Measurements from ENCODE around the gene PPP1R37. TPM values are rescaled to one million over a fixed set of nuclear protein-coding genes. Genes with fewer than 3 reads are reported as not detected.
"Not testable (repeated sequence)": the region's sequence is repeated elsewhere in the genome, so short reads cannot be mapped to it uniquely, and the experiment has no call there.

PPP1R37 gene
- total RNA-seq, 2 experiments from 2014 or later, result 18.7 to 30.0 TPM

GRCh38 chr19:45101806-45102205 is 8.8 kb downstream of the PPP1R37 start:
- no peak for DNase-seq
- no peak overlapping the region for H3K27ac Mint-ChIP-seq
- H3K36me3 Mint-ChIP-seq, result no peaks in the 10 kb centered on the region
- peaks cover 54% of the 10 kb centered on the region for H3K4me1 Mint-ChIP-seq
- no peak for ATAC-seq
- no peaks in the 10 kb centered on the region for H3K9me3 Mint-ChIP-seq (ENCODE audit: low read depth)
- CTCF ChIA-PET, result interaction anchor here (2.1 to 3.1 kb wide), 3 partner anchors 16 to 85 kb away, joined by 5 to 12 read pairs (median 11); no protein-coding TSS in a partner anchor
- H3K27me3 Mint-ChIP-seq, result no peaks in the 10 kb centered on the region
- no peak overlapping the region for H3K4me3 Mint-ChIP-seq

GRCh38 chr19:45102481-45102880 is 9.5 kb downstream of the PPP1R37 start:
- no peak overlapping the region for H3K4me3 Mint-ChIP-seq

GRCh38 chr19:45103156-45103507 is 10.2 kb downstream of the PPP1R37 start:
- CTCF ChIA-PET, result interaction anchor here (0.6 to 3.1 kb wide), 14 partner anchors 11 to 116 kb away, joined by 3 to 14 read pairs (median 3); partner anchors contain the start of genes CLASRP, PPP1R37 and TRAPPC6A
- H3K27me3 Mint-ChIP-seq, result no peaks in the 10 kb centered on the region
- no peaks in the 10 kb centered on the region for H3K9me3 Mint-ChIP-seq (ENCODE audit: low read depth)
- peak overlapping the region; percentile 30 for H3K27ac Mint-ChIP-seq
- no peaks in the 10 kb centered on the region for H3K36me3 Mint-ChIP-seq
- peak; percentile 79 for DNase-seq
- peak; percentile 90 for ATAC-seq
- H3K4me1 Mint-ChIP-seq, result peaks cover 45% of the 10 kb centered on the region
- peak overlapping the region; percentile 26 for H3K4me3 Mint-ChIP-seq

More at GRCh38 chr19:45102481-45102880, 9.5 kb downstream of the PPP1R37 start:
- Mint-ChIP-seq H3K9me3 (ENCODE audit: low read depth) (no peaks in the 10 kb centered on the region), H3K36me3 (no peaks in the 10 kb centered on the region), H3K4me1 (peaks cover 51% of the 10 kb centered on the region), H3K27ac (no peak overlapping the region), H3K27me3 (no peaks in the 10 kb centered on the region)
- no peak for DNase-seq
- CTCF ChIA-PET, result interaction anchor here (0.6 to 3.1 kb wide), 10 partner anchors 10 to 116 kb away, joined by 3 to 14 read pairs (median 4); partner anchors contain the start of genes CLASRP, PPP1R37 and TRAPPC6A
- no peak for ATAC-seq

GRCh38 chr19:45103508-45104319 is 10.7 kb downstream of the PPP1R37 start:
- Mint-ChIP-seq H3K36me3 (no peaks in the 10 kb centered on the region), H3K9me3 (ENCODE audit: low read depth) (no peaks in the 10 kb centered on the region), H3K4me3 (peak overlapping the region; percentile 26), H3K4me1 (peaks cover 42% of the 10 kb centered on the region), H3K27me3 (no peaks in the 10 kb centered on the region), H3K27ac (peak overlapping the region; percentile 30)
- CTCF ChIA-PET, result interaction anchor here (0.6 to 3.1 kb wide), 13 partner anchors 10 to 88 kb away, joined by 3 to 14 read pairs (median 3); partner anchors contain the start of genes CLASRP, PPP1R37 and TRAPPC6A
- ATAC-seq (peak; percentile 24), DNase-seq (no peak)

- H3K4me1 Mint-ChIP-seq, result peaks cover 39% of the 10 kb centered on the region
- no peak overlapping the region for H3K4me3 Mint-ChIP-seq
- H3K9me3 Mint-ChIP-seq (ENCODE audit: low read depth), result no peaks in the 10 kb centered on the region
- no peak for DNase-seq
- ATAC-seq, result no peak
- no peaks in the 10 kb centered on the region for H3K27me3 Mint-ChIP-seq
- CTCF ChIA-PET, result interaction anchor here (3.1 kb wide), 1 partner anchor 20 kb away, joined by 11 read pairs; no protein-coding TSS in a partner anchor
- H3K36me3 Mint-ChIP-seq, result no peaks in the 10 kb centered on the region
- peak overlapping the region; percentile 17 for H3K27ac Mint-ChIP-seq
These were observed 11.8 kb downstream of the PPP1R37 start for GRCh38 chr19:45104658-45105349.

- ATAC-seq, H3K36me3 Mint-ChIP-seq, CTCF ChIA-PET: not testable (repeated sequence)
These were observed 13.4 kb downstream of the PPP1R37 start for GRCh38 chr19:45106363-45106762.

GRCh38 chr19:45107621-45108150 is 14.7 kb downstream of the PPP1R37 start:
- DNase-seq, result no peak
- no peak for ATAC-seq

More at GRCh38 chr19:45106363-45106762, 13.4 kb downstream of the PPP1R37 start:
- H3K27ac Mint-ChIP-seq; H3K9me3 Mint-ChIP-seq (ENCODE audit: low read depth); H3K27me3 Mint-ChIP-seq; H3K4me3 Mint-ChIP-seq; DNase-seq: not testable (repeated sequence)
- H3K4me1 Mint-ChIP-seq, result peaks cover 49% of the 10 kb centered on the region

GRCh38 chr19:45110851-45111266 is 17.9 kb downstream of the PPP1R37 start:
- Mint-ChIP-seq H3K4me3 (no peak overlapping the region), H3K9me3 (ENCODE audit: low read depth) (no peaks in the 10 kb centered on the region), H3K36me3 (no peaks in the 10 kb centered on the region), H3K27ac (peak overlapping the region; percentile 28), H3K4me1 (peaks cover 24% of the 10 kb centered on the region), H3K27me3 (no peaks in the 10 kb centered on the region)
- DNase-seq (no peak), ATAC-seq (peak; percentile 63)
- CTCF ChIA-PET, result interaction anchor here (0.7 kb wide), 1 partner anchor 328 kb away, joined by 3 read pairs; no protein-coding TSS in a partner anchor

More at GRCh38 chr19:45107621-45108150, 14.7 kb downstream of the PPP1R37 start:
- Mint-ChIP-seq H3K4me3 (no peak overlapping the region), H3K4me1 (peaks cover 44% of the 10 kb centered on the region), H3K27me3 (no peaks in the 10 kb centered on the region), H3K9me3 (ENCODE audit: low read depth) (no peaks in the 10 kb centered on the region), H3K27ac (no peak overlapping the region), H3K36me3 (no peaks in the 10 kb centered on the region)
- CTCF ChIA-PET, result interaction anchor here (0.6 kb wide), 1 partner anchor 48 kb away, joined by 3 read pairs; no protein-coding TSS in a partner anchor

- Mint-ChIP-seq H3K27me3 (no peaks in the 10 kb centered on the region), H3K9me3 (ENCODE audit: low read depth) (no peaks in the 10 kb centered on the region), H3K36me3 (no peaks in the 10 kb centered on the region), H3K4me1 (peaks cover 37% of the 10 kb centered on the region), H3K4me3 (no peak overlapping the region), H3K27ac (no peak overlapping the region)
- CTCF ChIA-PET, result no interaction called here
- DNase-seq (no peak), ATAC-seq (no peak)
These were observed 19.3 kb downstream of the PPP1R37 start for GRCh38 chr19:45112111-45112827.

GRCh38 chr19:45113628-45114027 is 20.6 kb downstream of the PPP1R37 start:
- Mint-ChIP-seq H3K27me3 (no peaks in the 10 kb centered on the region), H3K36me3 (no peaks in the 10 kb centered on the region), H3K4me1 (peaks cover 50% of the 10 kb centered on the region), H3K27ac (no peak overlapping the region), H3K4me3 (no peak overlapping the region), H3K9me3 (ENCODE audit: low read depth) (no peaks in the 10 kb centered on the region)
- DNase-seq, result no peak
- no peak for ATAC-seq
- CTCF ChIA-PET, result interaction anchor here (0.7 kb wide), 1 partner anchor 11 kb away, joined by 3 read pairs; no protein-coding TSS in a partner anchor

- Mint-ChIP-seq H3K4me3 (no peak overlapping the region), H3K4me1 (peaks cover 54% of the 10 kb centered on the region), H3K9me3 (ENCODE audit: low read depth) (no peaks in the 10 kb centered on the region)
These were observed 21.1 kb downstream of the PPP1R37 start for GRCh38 chr19:45114116-45114515.

GRCh38 chr19:45115809-45116615 is 23.0 kb downstream of the PPP1R37 start:
- no peaks in the 10 kb centered on the region for H3K27me3 Mint-ChIP-seq
- H3K36me3 Mint-ChIP-seq, result peaks cover 4% of the 10 kb centered on the region
- no peak overlapping the region for H3K27ac Mint-ChIP-seq
- CTCF ChIA-PET, result no interaction called here
- ATAC-seq, result no peak
- H3K4me3 Mint-ChIP-seq, result no peak overlapping the region
- H3K9me3 Mint-ChIP-seq (ENCODE audit: low read depth), result no peaks in the 10 kb centered on the region
- peaks cover 55% of the 10 kb centered on the region for H3K4me1 Mint-ChIP-seq
- no peak for DNase-seq

More at GRCh38 chr19:45114116-45114515, 21.1 kb downstream of the PPP1R37 start:
- H3K36me3 Mint-ChIP-seq, result no peaks in the 10 kb centered on the region
- ATAC-seq, result no peak
- no peaks in the 10 kb centered on the region for H3K27me3 Mint-ChIP-seq
- H3K27ac Mint-ChIP-seq, result no peak overlapping the region
- CTCF ChIA-PET, result interaction anchor here (0.7 kb wide), 1 partner anchor 11 kb away, joined by 3 read pairs; no protein-coding TSS in a partner anchor
- DNase-seq, result no peak

All from activated CD8-positive, alpha-beta memory T cell treated with anti-CD3 and anti-CD28 coated beads, Interleukin-2, amount 10 ng/mL, durations not matched to agents 7 days and 5 days (primary cell).